Trophoblast cell (in vitro differentiated cells and primary cell): Measurements from ENCODE around the gene KRTAP23-1.

Experiments used
- DNase-seq, 2 donors: peaks; one replicate each; pipeline ENCODE4 v3.0.0-alpha.2; 2016
- H2AFZ ChIP-seq: 2 replicates; pipeline ENCODE4 v1.6.1; 2013; ENCODE audit warnings: low read length, moderate library complexity, mild to moderate bottlenecking; ENCODE audit not compliant: insufficient read depth, poor library complexity
- H2AK5ac ChIP-seq: 2 replicates; pipeline ENCODE4 v1.6.1; 2013; ENCODE audit warnings: mild to moderate bottlenecking, low read length
- H2BK120ac ChIP-seq: 2 replicates; pipeline ENCODE4 v1.6.1; 2013; ENCODE audit warnings: low read length, mild to moderate bottlenecking, moderate library complexity; ENCODE audit not compliant: insufficient read depth, poor library complexity
- H2BK12ac ChIP-seq: 2 replicates; pipeline ENCODE4 v1.6.1; 2013; ENCODE audit warnings: mild to moderate bottlenecking, low read length, moderate library complexity
- H2BK5ac ChIP-seq: 2 replicates; pipeline ENCODE4 v1.6.1; 2013; ENCODE audit warnings: low read length, low read depth, moderate library complexity, mild to moderate bottlenecking; ENCODE audit not compliant: poor library complexity
- H3K14ac ChIP-seq: 2 replicates; pipeline ENCODE4 v1.6.1; 2013; ENCODE audit warnings: mild to moderate bottlenecking, low read length
- H3K18ac ChIP-seq: 2 replicates; pipeline ENCODE4 v1.6.1; 2013; ENCODE audit warnings: mild to moderate bottlenecking, low read length
- H3K23ac ChIP-seq: 2 replicates; pipeline ENCODE4 v1.6.1; 2013; ENCODE audit warnings: low read length
- H3K27ac ChIP-seq: 2 replicates; pipeline ENCODE4 v1.5.1; 2013; ENCODE audit warnings: low read depth, mild to moderate bottlenecking, inconsistent platforms, low read length, moderate library complexity
- H3K27me3 ChIP-seq: 2 replicates; pipeline ENCODE4 v1.6.1; 2013; ENCODE audit warnings: inconsistent platforms, mild to moderate bottlenecking, low read length, moderate library complexity; ENCODE audit not compliant: insufficient read depth
- H3K36me3 ChIP-seq, 2 experiments: 1 replicate in 1 of 2; 2 replicates in 1 of 2; pipeline ENCODE4 v1.6.1; 2013; ENCODE audit warnings: low read length in 2 of 2, mild to moderate bottlenecking in 2 of 2, moderate library complexity in 1 of 2; ENCODE audit not compliant: insufficient read depth in 2 of 2, control insufficient read depth in 1 of 2
- H3K4ac ChIP-seq: 2 replicates; pipeline ENCODE4 v1.6.1; 2013; ENCODE audit warnings: low read depth, mild to moderate bottlenecking, low read length, moderate library complexity
- H3K4me1 ChIP-seq, 2 experiments: 1 replicate in 1 of 2; 2 replicates in 1 of 2; pipeline ENCODE4 v1.6.1; 2013; ENCODE audit warnings: low read length in 2 of 2, mild to moderate bottlenecking in 2 of 2, moderate library complexity in 1 of 2; ENCODE audit not compliant: insufficient read depth in 2 of 2, control insufficient read depth in 1 of 2
- H3K4me2 ChIP-seq: 2 replicates; pipeline ENCODE4 v1.6.1; 2013; ENCODE audit warnings: inconsistent platforms, mild to moderate bottlenecking, low read length, moderate library complexity
- H3K4me3 ChIP-seq: 2 replicates; pipeline ENCODE4 v1.5.1; 2013; ENCODE audit warnings: mild to moderate bottlenecking, low read depth, low read length, inconsistent platforms
- H3K79me1 ChIP-seq: one replicate; pipeline ENCODE4 v1.6.1; 2013; ENCODE audit warnings: low read length
- H3K79me2 ChIP-seq: 2 replicates; pipeline ENCODE4 v1.6.1; 2013; ENCODE audit warnings: low read length, mild to moderate bottlenecking; ENCODE audit not compliant: control insufficient read depth, insufficient read depth, poor library complexity
- H3K9ac ChIP-seq: 2 replicates; pipeline ENCODE4 v1.6.1; 2013; ENCODE audit warnings: mild to moderate bottlenecking, low read length
- H3K9me3 ChIP-seq: 2 replicates; pipeline ENCODE4 v1.6.1; 2013; ENCODE audit warnings: low read depth, mild to moderate bottlenecking, control low read depth, inconsistent platforms, low read length; ENCODE audit not compliant: insufficient read depth
- H4K12ac ChIP-seq: 2 replicates; pipeline ENCODE4 v1.6.1; 2013; ENCODE audit warnings: low read depth, mild to moderate bottlenecking, low read length, moderate library complexity
- H4K8ac ChIP-seq: 2 replicates; pipeline ENCODE4 v1.6.1; 2013; ENCODE audit warnings: low read depth, mild to moderate bottlenecking, low read length, moderate library complexity
- H4K91ac ChIP-seq: one replicate; pipeline ENCODE4 v1.6.1; 2013; ENCODE audit warnings: low read depth, mild to moderate bottlenecking, low read length, moderate library complexity
- WGBS: extraction: QIAGEN DNeasy Blood & Tissue Kit; methylation state at CpG from one replicate; pipeline ENCODE4 v1.1.7; 2013; ENCODE audit warnings: missing lambda C conversion rate; ENCODE audit not compliant: insufficient read length, insufficient coverage; ENCODE audit errors: extremely low coverage; 5-methylcytosine and 5-hydroxymethylcytosine counted together

Gene KRTAP23-1

DNA sequence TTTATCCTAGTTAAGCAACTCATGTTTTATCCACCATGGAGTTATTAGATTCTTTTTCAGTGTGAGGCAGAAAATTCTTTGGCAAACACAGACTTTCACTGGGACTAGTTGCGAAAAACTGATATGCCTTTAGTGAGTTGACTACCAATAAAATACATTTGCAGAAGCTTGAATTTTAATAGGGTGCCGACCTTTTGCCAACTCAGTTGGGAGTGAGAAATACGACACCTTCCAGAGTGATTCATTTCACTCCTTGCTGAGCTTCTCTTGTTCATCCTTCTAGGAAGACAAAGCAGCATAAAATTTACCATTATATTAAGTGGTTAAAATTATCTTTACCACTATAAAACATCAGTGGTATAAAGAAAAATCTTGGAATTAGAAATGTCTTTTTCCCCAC, 1.2 kb upstream of the KRTAP23-1 start:
- DNase-seq, result no peak
- Histone ChIP-seq H3K23ac (no peak overlapping the region), H3K4me1 (no peaks in the 10 kb centered on the region), H3K27me3 (no peaks in the 10 kb centered on the region), H3K9ac (no peak overlapping the region), H3K79me1 (no peaks in the 10 kb centered on the region), H3K18ac (no peak overlapping the region), H2BK12ac (no peak overlapping the region), H2AK5ac (no peak overlapping the region), H3K79me2 (no peaks in the 10 kb centered on the region), H2BK5ac (no peak overlapping the region), H3K4ac (no peak overlapping the region), H4K8ac (no peak overlapping the region), H3K9me3 (no peaks in the 10 kb centered on the region), H2AFZ (no peak overlapping the region), H3K4me3 (no peak overlapping the region), H4K12ac (no peak overlapping the region), H3K14ac (no peak overlapping the region), H3K4me2 (no peak overlapping the region), H2BK120ac (no peak overlapping the region), H3K36me3 (no peaks in the 10 kb centered on the region), H3K27ac (no peak overlapping the region), H4K91ac (no peak overlapping the region)
- WGBS, result no CpG with 5 or more reads among the region's 3 CpGs

DNA sequence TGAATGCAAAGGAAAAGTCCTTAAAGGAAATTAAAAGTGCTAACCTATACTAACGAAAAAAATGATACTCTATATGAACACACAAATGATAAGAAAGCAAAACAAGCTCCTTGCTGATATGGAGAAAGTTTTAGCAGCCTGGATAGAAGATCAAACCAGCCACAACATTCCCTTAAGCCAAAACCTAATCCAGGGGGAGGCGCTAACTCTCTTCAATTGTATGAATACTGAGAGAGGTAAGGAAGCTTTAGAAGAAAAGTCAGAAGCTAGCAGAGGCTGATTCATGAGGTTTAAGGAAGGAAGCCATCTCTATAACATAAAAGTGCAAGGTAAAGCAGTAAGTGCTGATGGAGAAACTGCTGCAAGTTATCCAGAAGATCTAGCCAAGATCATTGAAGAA, 3.4 kb downstream of the KRTAP23-1 start:
- no peak overlapping the region for H4K91ac ChIP-seq
- no peaks in the 10 kb centered on the region for H3K79me1 ChIP-seq
- no peak overlapping the region for H3K14ac ChIP-seq
- H2BK12ac ChIP-seq, result no peak overlapping the region
- H3K27ac ChIP-seq, result no peak overlapping the region
- no peak overlapping the region for H4K12ac ChIP-seq
- no peaks in the 10 kb centered on the region for H3K9me3 ChIP-seq
- H3K4me2 ChIP-seq, result no peak overlapping the region
- H2BK120ac ChIP-seq, result no peak overlapping the region
- H3K9ac ChIP-seq, result no peak overlapping the region
- no peak for DNase-seq
- H2AK5ac ChIP-seq, result no peak overlapping the region
- H4K8ac ChIP-seq, result no peak overlapping the region
- no peak overlapping the region for H3K4ac ChIP-seq
- H3K36me3 ChIP-seq, result no peaks in the 10 kb centered on the region
- no peak overlapping the region for H2BK5ac ChIP-seq
- H3K4me3 ChIP-seq, result no peak overlapping the region
- H2AFZ ChIP-seq, result no peak overlapping the region
- no CpG with 5 or more reads among the region's 2 CpGs for WGBS
- H3K4me1 ChIP-seq, result no peaks in the 10 kb centered on the region
- no peaks in the 10 kb centered on the region for H3K27me3 ChIP-seq
- no peak overlapping the region for H3K23ac ChIP-seq
- H3K79me2 ChIP-seq, result no peaks in the 10 kb centered on the region
- H3K18ac ChIP-seq, result no peak overlapping the region

DNA sequence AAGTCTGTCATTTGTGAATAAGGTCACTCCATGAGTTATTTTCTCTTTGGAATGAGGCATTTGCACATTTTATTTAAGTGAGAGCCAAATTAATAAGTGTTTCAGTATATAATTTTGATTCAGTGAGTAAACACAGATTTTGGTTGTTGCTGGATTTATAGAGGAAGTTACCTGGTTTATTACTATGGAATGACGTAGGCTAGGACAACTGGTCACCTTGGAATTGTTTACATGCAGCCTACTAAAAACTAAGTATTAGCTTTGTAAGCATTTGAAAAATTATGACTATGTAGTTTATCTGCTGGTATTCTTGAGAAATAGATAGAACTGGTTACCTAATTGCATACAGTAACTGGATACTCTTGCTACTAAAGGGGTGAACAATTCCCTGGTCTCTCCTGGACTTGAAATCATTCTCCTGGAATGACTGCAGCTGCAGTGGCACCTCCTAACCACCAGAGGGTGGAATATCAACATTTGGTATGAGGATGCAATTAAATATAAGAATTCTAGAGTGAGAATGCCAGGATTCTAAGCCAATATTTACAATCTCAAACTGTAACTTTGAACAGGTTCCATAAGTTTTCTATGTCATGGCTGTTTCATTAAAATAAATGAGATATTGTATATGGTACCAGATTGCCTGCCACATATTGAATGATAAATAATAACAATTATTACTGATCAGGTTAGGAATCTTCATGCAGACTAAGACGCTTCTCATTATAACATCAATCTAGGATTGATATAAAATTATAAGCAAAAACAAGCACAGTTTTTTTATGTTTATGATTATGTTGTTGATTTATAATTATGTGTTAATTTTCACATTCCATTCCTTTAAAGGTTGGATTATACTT, 7.5 kb downstream of the KRTAP23-1 start:
- Histone ChIP-seq H3K36me3 (no peaks in the 10 kb centered on the region), H4K8ac (no peak overlapping the region), H2BK120ac (no peak overlapping the region), H2BK12ac (no peak overlapping the region), H4K12ac (no peak overlapping the region), H3K9me3 (no peaks in the 10 kb centered on the region), H3K4ac (no peak overlapping the region), H3K27me3 (no peaks in the 10 kb centered on the region), H3K9ac (no peak overlapping the region), H2AK5ac (no peak overlapping the region), H3K27ac (no peak overlapping the region), H3K4me1 (no peaks in the 10 kb centered on the region), H3K4me2 (no peak overlapping the region), H3K79me2 (no peaks in the 10 kb centered on the region), H2BK5ac (no peak overlapping the region), H2AFZ (no peak overlapping the region), H3K4me3 (no peak overlapping the region), H3K79me1 (no peaks in the 10 kb centered on the region), H3K23ac (no peak overlapping the region), H3K14ac (no peak overlapping the region), H4K91ac (no peak overlapping the region), H3K18ac (no peak overlapping the region)
- WGBS, result no CpG with 5 or more reads among the region's 2 CpGs
- DNase-seq, result peak; percentile 55 to 95

DNA sequence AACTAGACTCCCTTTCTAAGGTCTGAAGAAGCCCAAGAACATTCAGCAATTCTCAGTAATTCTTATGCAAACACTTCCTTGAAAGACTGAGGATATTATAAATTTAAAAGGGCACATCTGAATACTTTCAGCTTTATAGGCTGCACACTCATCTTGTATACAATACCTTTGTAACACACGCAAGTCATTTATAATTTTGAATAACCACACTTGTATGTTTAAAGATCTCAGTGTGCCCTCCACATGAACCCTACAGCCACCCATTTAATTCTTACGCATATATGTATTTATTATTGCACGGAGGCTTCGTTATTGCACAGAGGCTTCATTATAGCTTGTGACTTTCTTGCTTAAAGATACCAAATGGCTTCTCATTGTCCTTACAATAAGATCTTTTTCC, 9.7 kb downstream of the KRTAP23-1 start:
- Histone ChIP-seq H2BK120ac (no peak overlapping the region), H3K9me3 (no peaks in the 10 kb centered on the region), H3K14ac (no peak overlapping the region), H4K12ac (no peak overlapping the region), H2AFZ (no peak overlapping the region), H2BK5ac (no peak overlapping the region), H3K4me1 (no peaks in the 10 kb centered on the region), H3K18ac (no peak overlapping the region), H3K23ac (no peak overlapping the region), H2AK5ac (no peak overlapping the region), H3K36me3 (no peaks in the 10 kb centered on the region), H3K9ac (no peak overlapping the region), H4K91ac (no peak overlapping the region), H3K79me1 (no peaks in the 10 kb centered on the region), H3K4me3 (no peak overlapping the region), H3K27ac (no peak overlapping the region), H2BK12ac (no peak overlapping the region), H4K8ac (no peak overlapping the region), H3K4me2 (no peak overlapping the region), H3K79me2 (no peaks in the 10 kb centered on the region), H3K27me3 (no peaks in the 10 kb centered on the region), H3K4ac (no peak overlapping the region)
- DNase-seq, result no peak
- no CpG with 5 or more reads among the region's 4 CpGs for WGBS
